GM18951 (cell line): ENCODE results near the gene NAT14.
"Not testable (repeated sequence)": the region's sequence is repeated elsewhere in the genome, so short reads cannot be mapped to it uniquely, and the experiment has no call there.

Source experiments
- POLR2A ChIP-seq: IDR thresholded peaks from 4 replicates; pipeline ENCODE4 v1.6.1; 2011; ENCODE audit warnings: mild to moderate bottlenecking; ENCODE audit not compliant: insufficient read length, insufficient read depth; ENCODE audit errors: extremely low read depth
- in situ Hi-C: fragments of 300-500 bp; cut with MboI; formaldehyde crosslinking; loops from one replicate; pipeline ENCODE4 v1.12.0; 2022; ENCODE audit warnings: low sequenced_read_pairs, mixed read lengths, inconsistent platforms; ENCODE audit not compliant: unreplicated experiment

The NAT14 gene

GRCh38 chr19:55526216-55527196 is 41.5 kb downstream of the NAT14 start:
- in situ Hi-C loops, result no loop called here
- no peak for TF ChIP-seq POLR2A

- no peak for TF ChIP-seq POLR2A
- in situ Hi-C loops, result no loop called here
Observed at GRCh38 chr19:55527197-55528029, 42.4 kb downstream of the NAT14 start.

- in situ Hi-C loops, result no loop called here
- no peak for TF ChIP-seq POLR2A
Observed at GRCh38 chr19:55528030-55528803, 43.2 kb downstream of the NAT14 start.

GRCh38 chr19:55529636-55530234 is 44.7 kb downstream of the NAT14 start:
- in situ Hi-C loops, result no loop called here
- no peak for TF ChIP-seq POLR2A

GRCh38 chr19:55530996-55531395 is 46.0 kb downstream of the NAT14 start:
- in situ Hi-C loops, result no loop called here
- TF ChIP-seq POLR2A, result no peak

- in situ Hi-C loops, result not testable (repeated sequence)
Observed at GRCh38 chr19:55534280-55534679, 49.3 kb downstream of the NAT14 start.

- in situ Hi-C loops, result no loop called here
- no peak for TF ChIP-seq POLR2A
Observed at GRCh38 chr19:55535173-55535964, 50.4 kb downstream of the NAT14 start.

GRCh38 chr19:55535965-55536350 is 51.0 kb downstream of the NAT14 start:
- in situ Hi-C loops, result no loop called here
- TF ChIP-seq POLR2A, result no peak

- in situ Hi-C loops, result no loop called here
- no peak for TF ChIP-seq POLR2A
Observed at GRCh38 chr19:55536366-55536765, 51.4 kb downstream of the NAT14 start.
